KMS-11 (cell line): ENCODE data around the gene ARHGAP4.
A peak's percentile ranks its signal among the peaks of the same experiment; 100 is the strongest.

Experiments
- H2AFZ ChIP-seq: fragments of 200-600 bp; sonication (generic); 2 replicates; pipeline ENCODE4 v1.6.1; 2016; ENCODE audit warnings: antibody characterized with exemption, mixed run types, low read depth
- H3K27ac ChIP-seq: fragments of 200-600 bp; sonication (generic); 2 replicates; pipeline ENCODE4 v1.6.1; 2016; ENCODE audit warnings: mild to moderate bottlenecking, mixed run types
- H3K27me3 ChIP-seq: fragments of 200-600 bp; sonication (generic); 2 replicates; pipeline ENCODE4 v1.6.1; 2017; ENCODE audit warnings: mild to moderate bottlenecking, low read depth, mixed run types, moderate library complexity; ENCODE audit not compliant: insufficient read depth
- H3K36me3 ChIP-seq: fragments of 200-600 bp; sonication (generic); 2 replicates; pipeline ENCODE4 v1.6.1; 2017; ENCODE audit warnings: mild to moderate bottlenecking, mixed run types; ENCODE audit not compliant: insufficient read depth
- H3K4me1 ChIP-seq: fragments of 200-600 bp; sonication (generic); 2 replicates; pipeline ENCODE4 v1.6.1; 2016; ENCODE audit warnings: mild to moderate bottlenecking, low read depth, mixed run types; ENCODE audit not compliant: poor library complexity, severe bottlenecking
- H3K4me2 ChIP-seq: fragments of 200-600 bp; sonication (generic); 2 replicates; pipeline ENCODE4 v1.7.0; 2016; ENCODE audit warnings: mild to moderate bottlenecking, mixed run types
- H3K4me3 ChIP-seq: fragments of 200-600 bp; sonication (generic); IDR thresholded peaks from 2 replicates; pipeline ENCODE4 v1.6.1; 2017; ENCODE audit warnings: low read depth, low read length, mixed read lengths; ENCODE audit not compliant: insufficient read depth
- H3K79me2 ChIP-seq: fragments of 200-600 bp; sonication (generic); 2 replicates; pipeline ENCODE4 v1.6.1; 2016; ENCODE audit warnings: low read depth, mixed run types; ENCODE audit not compliant: insufficient read depth
- H3K9ac ChIP-seq: fragments of 200-600 bp; sonication (generic); 2 replicates; pipeline ENCODE4 v1.6.1; 2016; ENCODE audit warnings: mild to moderate bottlenecking, mixed run types
- H4K20me1 ChIP-seq: fragments of 200-600 bp; sonication (generic); 2 replicates; pipeline ENCODE4 v1.6.1; 2016; ENCODE audit warnings: mild to moderate bottlenecking, mixed run types; ENCODE audit not compliant: insufficient read depth
- TF ChIP-seq, protein P1 (sequence below): fragments of 200-600 bp; sonication (generic); conservative IDR thresholded peaks from 2 replicates; pipeline ENCODE4 v1.6.1; 2017; ENCODE audit warnings: low read depth, mild to moderate bottlenecking, antibody characterized with exemption, low read length, moderate library complexity, mixed read lengths

The ARHGAP4 gene

DNA sequence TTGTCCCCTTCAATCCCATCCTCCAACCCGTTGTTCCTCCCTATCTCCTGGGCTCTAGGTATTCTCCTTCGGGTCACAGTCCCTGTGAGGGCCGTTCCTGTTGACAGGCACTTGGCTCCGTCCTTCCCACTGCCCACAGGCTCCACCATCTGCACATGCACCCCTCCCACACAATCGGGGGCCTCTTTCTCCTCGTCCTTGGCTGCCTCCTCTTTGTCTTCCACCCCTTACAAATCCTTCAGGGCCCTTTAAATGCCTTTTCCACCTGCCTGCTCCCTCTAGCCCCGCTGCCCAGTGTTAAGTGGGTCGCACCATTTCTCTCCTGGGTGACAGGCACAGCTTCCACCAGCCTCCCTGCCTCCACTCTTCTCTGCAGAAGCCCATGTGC lies 24.3 kb downstream of the ARHGAP4 start:
- Histone ChIP-seq H3K79me2 (no peaks in the 10 kb centered on the region), H3K4me2 (no peak overlapping the region), H3K4me3 (no peak overlapping the region), H3K9ac (no peak overlapping the region), H3K36me3 (no peaks in the 10 kb centered on the region), H3K27me3 (no peaks in the 10 kb centered on the region), H2AFZ (no peak overlapping the region), H4K20me1 (no peaks in the 10 kb centered on the region), H3K27ac (no peak overlapping the region), H3K4me1 (peaks cover 35% of the 10 kb centered on the region)
- TF ChIP-seq, protein P1, sequence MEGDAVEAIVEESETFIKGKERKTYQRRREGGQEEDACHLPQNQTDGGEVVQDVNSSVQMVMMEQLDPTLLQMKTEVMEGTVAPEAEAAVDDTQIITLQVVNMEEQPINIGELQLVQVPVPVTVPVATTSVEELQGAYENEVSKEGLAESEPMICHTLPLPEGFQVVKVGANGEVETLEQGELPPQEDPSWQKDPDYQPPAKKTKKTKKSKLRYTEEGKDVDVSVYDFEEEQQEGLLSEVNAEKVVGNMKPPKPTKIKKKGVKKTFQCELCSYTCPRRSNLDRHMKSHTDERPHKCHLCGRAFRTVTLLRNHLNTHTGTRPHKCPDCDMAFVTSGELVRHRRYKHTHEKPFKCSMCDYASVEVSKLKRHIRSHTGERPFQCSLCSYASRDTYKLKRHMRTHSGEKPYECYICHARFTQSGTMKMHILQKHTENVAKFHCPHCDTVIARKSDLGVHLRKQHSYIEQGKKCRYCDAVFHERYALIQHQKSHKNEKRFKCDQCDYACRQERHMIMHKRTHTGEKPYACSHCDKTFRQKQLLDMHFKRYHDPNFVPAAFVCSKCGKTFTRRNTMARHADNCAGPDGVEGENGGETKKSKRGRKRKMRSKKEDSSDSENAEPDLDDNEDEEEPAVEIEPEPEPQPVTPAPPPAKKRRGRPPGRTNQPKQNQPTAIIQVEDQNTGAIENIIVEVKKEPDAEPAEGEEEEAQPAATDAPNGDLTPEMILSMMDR: no peak

- Histone ChIP-seq H3K4me1 (peaks cover 35% of the 10 kb centered on the region), H3K79me2 (no peaks in the 10 kb centered on the region), H3K4me3 (no peak overlapping the region), H3K27me3 (no peaks in the 10 kb centered on the region), H2AFZ (no peak overlapping the region), H3K4me2 (peak overlapping the region; percentile 82), H3K36me3 (no peaks in the 10 kb centered on the region), H3K9ac (no peak overlapping the region), H4K20me1 (no peaks in the 10 kb centered on the region), H3K27ac (peak overlapping the region; percentile 48)
- TF ChIP-seq, protein P1: no peak
Measured at GRCh38 chrX:153900831-153901752, 25.0 kb downstream of the ARHGAP4 start.

GRCh38 chrX:153897899-153898298 lies 28.2 kb downstream of the ARHGAP4 start:
- Histone ChIP-seq H3K79me2 (no peaks in the 10 kb centered on the region), H3K27me3 (0 out of 2 replicates have a peak, but pooled peaks cover 2% of the 10 kb centered on the region), H3K4me3 (no peak overlapping the region), H3K27ac (no peak overlapping the region), H3K9ac (no peak overlapping the region), H3K4me2 (no peak overlapping the region), H2AFZ (no peak overlapping the region), H3K36me3 (no peaks in the 10 kb centered on the region), H4K20me1 (no peaks in the 10 kb centered on the region), H3K4me1 (peaks cover 25% of the 10 kb centered on the region)
- TF ChIP-seq, protein P1: no peak

DNA sequence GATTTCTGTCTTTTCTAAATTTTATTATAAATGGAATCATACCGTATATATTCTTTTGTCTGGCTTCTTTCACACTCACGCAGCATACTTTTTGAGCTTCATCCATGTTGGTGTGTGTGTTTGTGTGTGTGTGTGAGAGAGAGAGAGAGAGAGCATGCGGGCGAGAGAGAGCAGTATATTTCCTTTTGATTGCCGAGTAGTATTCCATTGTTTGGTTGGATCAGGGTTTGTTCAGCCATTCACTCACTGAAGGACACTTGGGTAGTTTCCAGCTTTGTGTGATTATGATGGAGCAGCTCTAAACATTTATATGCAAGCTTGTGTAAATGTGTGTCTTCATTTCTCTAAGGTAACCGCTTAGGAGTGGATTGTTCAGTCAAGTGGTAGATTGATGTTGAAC lies 36.9 kb downstream of the ARHGAP4 start:
- Histone ChIP-seq H2AFZ (no peak overlapping the region), H3K36me3 (no peaks in the 10 kb centered on the region), H3K9ac (no peak overlapping the region), H3K27me3 (peaks cover 17% of the 10 kb centered on the region; the same call in 1 of the 2 replicates), H3K4me3 (no peak overlapping the region), H3K4me2 (no peak overlapping the region), H4K20me1 (no peaks in the 10 kb centered on the region), H3K4me1 (no peaks in the 10 kb centered on the region), H3K27ac (no peak overlapping the region), H3K79me2 (no peaks in the 10 kb centered on the region)
- TF ChIP-seq, protein P1: no peak
